ENCODE results near the gene CCDC88B.

GRCh38 chr11:64384028-64384737, 44.2 kb downstream of the CCDC88B start:
- no peak for TF ChIP-seq RAD21 (IDR thresholded peaks at IDR 0.05 in 1 of 2, conservative IDR thresholded peaks at IDR 0.05 in 1 of 2; ENCODE audit: low read depth in 2 of 2, low read length in 2 of 2)
- TF ChIP-seq CTCF (IDR thresholded peaks at IDR 0.05; ENCODE audit: control extremely low read depth in 1 of 3, insufficient read depth in 1 of 3, low read depth in 1 of 3, low read length in 3 of 3) = no peak
- TF ChIP-seq CBX8 (IDR thresholded peaks at IDR 0.05; ENCODE audit: borderline replicate concordance, low read depth, low read length) = no peak
- TF ChIP-seq RFX5 (IDR thresholded peaks at IDR 0.05; ENCODE audit: borderline replicate concordance, low read depth, low read length) = no peak
- TF ChIP-seq ATF2 (IDR thresholded peaks at IDR 0.05; ENCODE audit: low read length) = no peak
- TF ChIP-seq MAFK (IDR thresholded peaks at IDR 0.05; ENCODE audit: low read depth, low read length) = no peak
- no peak for TF ChIP-seq EZH2 (IDR thresholded peaks at IDR 0.05; ENCODE audit: low read depth, low read length, severe bottlenecking)
- no peak for TF ChIP-seq CBX5 (IDR thresholded peaks at IDR 0.05; ENCODE audit: low read depth, low read length)
- TF ChIP-seq BRCA1 (IDR thresholded peaks at IDR 0.05; ENCODE audit: low read depth, low read length) = no peak
- TF ChIP-seq TBP (IDR thresholded peaks at IDR 0.05; ENCODE audit: low read depth, low read length) = no peak
- TF ChIP-seq TEAD4 (IDR thresholded peaks at IDR 0.05; ENCODE audit: low read depth, low read length) = no peak
- no peak for TF ChIP-seq CREB1 (IDR thresholded peaks at IDR 0.05)

Data from H1 (cell line).